HG03045 (cell line): ENCODE data around the gene PNMA3.
"Not testable (repeated sequence)": the region's sequence is repeated elsewhere in the genome, so short reads cannot be mapped to it uniquely, and the experiment has no call there.

ENCODE experiments used
- ATAC-seq: cut with Tn5 transposase; IDR thresholded peaks from one replicate; pipeline ENCODE4 v1.9.1; 2021; ENCODE audit warnings: mild to moderate bottlenecking, moderate library complexity; ENCODE audit not compliant: unreplicated experiment

Gene PNMA3

GRCh38 chrX:153055871-153056749, at the start of gene PNMA3:
Gene PNMA3 (plus strand): TSS chrX:153056470. CDS start chrX:153057056, 586 bp downstream.
- no peak for ATAC-seq

GRCh38 chrX:153017174-153017573, 39.1 kb upstream of the PNMA3 start:
- ATAC-seq = not testable (repeated sequence)

- ATAC-seq = no peak
Measured at GRCh38 chrX:153019166-153019565, 37.1 kb upstream of the PNMA3 start.

GRCh38 chrX:153026501-153026900, 29.8 kb upstream of the PNMA3 start:
- ATAC-seq = not testable (repeated sequence)

GRCh38 chrX:153028487-153028886, 27.8 kb upstream of the PNMA3 start:
- ATAC-seq = not testable (repeated sequence)

GRCh38 chrX:153029162-153029561, 27.1 kb upstream of the PNMA3 start:
- no peak for ATAC-seq

GRCh38 chrX:153029875-153030274, 26.4 kb upstream of the PNMA3 start:
- no peak for ATAC-seq

- ATAC-seq = no peak
Measured at GRCh38 chrX:153030801-153031200, 25.5 kb upstream of the PNMA3 start.

GRCh38 chrX:153032397-153033118, 23.7 kb upstream of the PNMA3 start:
- peak; percentile 73 for ATAC-seq

GRCh38 chrX:153049093-153049492, 7.2 kb upstream of the PNMA3 start:
- ATAC-seq = no peak

GRCh38 chrX:153052534-153052933, 3.7 kb upstream of the PNMA3 start:
- ATAC-seq = no peak

- no peak for ATAC-seq
Measured at GRCh38 chrX:153057281-153057680, 1.0 kb downstream of the PNMA3 start.

GRCh38 chrX:153059191-153060094, 3.2 kb downstream of the PNMA3 start:
- no peak for ATAC-seq

- ATAC-seq = no peak
Measured at GRCh38 chrX:153060095-153060445, 3.8 kb downstream of the PNMA3 start.

- no peak for ATAC-seq
Measured at GRCh38 chrX:153061732-153062131, 5.5 kb downstream of the PNMA3 start.

- ATAC-seq = no peak
Measured at GRCh38 chrX:153063315-153063714, 7.0 kb downstream of the PNMA3 start.

- no peak for ATAC-seq
Measured at GRCh38 chrX:153064061-153064460, 7.8 kb downstream of the PNMA3 start.

- ATAC-seq = no peak
Measured at GRCh38 chrX:153065389-153065788, 9.1 kb downstream of the PNMA3 start.

- not testable (repeated sequence) for ATAC-seq
Measured at GRCh38 chrX:153066402-153066801, 10.1 kb downstream of the PNMA3 start.

- not testable (repeated sequence) for ATAC-seq
Measured at GRCh38 chrX:153071909-153072583, 15.8 kb downstream of the PNMA3 start, which contains the start of gene PNMA6A. Gene PNMA6A (plus strand): TSS chrX:153072454. CDS start chrX:153073063, 609 bp downstream.
